HEK293 (cell line): Measurements from ENCODE around the gene DCUN1D3.

Experiments used
- HOXC10 ChIP-seq: sonication (generic); formaldehyde crosslinking; IDR thresholded peaks from 2 replicates; pipeline ENCODE4 v1.8.1; 2023; ENCODE audit warnings: mild to moderate bottlenecking, missing genetic modification reagents
- ZBTB17 ChIP-seq: fragments of 450-650 bp; formaldehyde crosslinking; IDR thresholded peaks from 2 replicates; pipeline ENCODE4 v1.5.1; 2016; ENCODE audit warnings: missing biosample characterization, missing genetic modification characterization
- ZFP37 ChIP-seq: fragments of 450-650 bp; formaldehyde crosslinking; IDR thresholded peaks from 2 replicates; pipeline ENCODE4 v1.5.1; 2016; ENCODE audit warnings: missing biosample characterization, missing genetic modification characterization
- ZNF211 ChIP-seq: fragments of 450-650 bp; formaldehyde crosslinking; IDR thresholded peaks from 2 replicates; pipeline ENCODE4 v1.5.1; 2016; ENCODE audit warnings: low read depth, missing biosample characterization, missing genetic modification characterization
- ZNF214 ChIP-seq: fragments of 450-650 bp; formaldehyde crosslinking; IDR thresholded peaks from 2 replicates; pipeline ENCODE4 v1.5.1; 2017; ENCODE audit warnings: missing biosample characterization, mild to moderate bottlenecking, missing genetic modification characterization, borderline replicate concordance
- ZNF221 ChIP-seq: fragments of 450-650 bp; formaldehyde crosslinking; IDR thresholded peaks from 2 replicates; pipeline ENCODE4 v1.5.1; 2017; ENCODE audit warnings: missing biosample characterization, missing genetic modification characterization, borderline replicate concordance
- ZNF274 ChIP-seq, 2 experiments: fragments of 200-500 bp in 1 of 2; fragments of 450-650 bp in 1 of 2; sonication (Bioruptor generic) in 1 of 2; formaldehyde crosslinking in 1 of 2; IDR thresholded peaks; 2 replicates each; pipeline versions ENCODE4 v1.5.1 to v1.6.1; 2014 to 2016; ENCODE audit warnings: borderline replicate concordance in 1 of 2, inconsistent platforms in 1 of 2, low read length in 1 of 2, missing biosample characterization in 1 of 2, missing genetic modification characterization in 1 of 2
- ZNF302 ChIP-seq: fragments of 450-650 bp; formaldehyde crosslinking; IDR thresholded peaks from 2 replicates; pipeline ENCODE4 v1.5.1; 2016; ENCODE audit warnings: missing biosample characterization, missing genetic modification characterization, low read depth
- ZNF311 ChIP-seq: fragments of 450-650 bp; formaldehyde crosslinking; IDR thresholded peaks from 2 replicates; pipeline ENCODE4 v1.5.1; 2017; ENCODE audit warnings: missing biosample characterization, missing genetic modification characterization, borderline replicate concordance
- ZNF530 ChIP-seq: fragments of 450-650 bp; formaldehyde crosslinking; IDR thresholded peaks from 2 replicates; pipeline ENCODE4 v1.5.1; 2016; ENCODE audit warnings: low read depth, missing biosample characterization, missing genetic modification characterization
- TF ChIP-seq, protein P1 (sequence below): fragments of 450-650 bp; formaldehyde crosslinking; IDR thresholded peaks from 2 replicates; pipeline ENCODE4 v1.5.1; 2016; ENCODE audit warnings: missing biosample characterization, missing genetic modification characterization
- TF ChIP-seq, protein P2 (sequence below): fragments of 450-650 bp; formaldehyde crosslinking; optimal IDR thresholded peaks from 2 replicates; pipeline ENCODE3; 2016; ENCODE audit warnings: missing biosample characterization, mild to moderate bottlenecking, missing genetic modification characterization

DNA sequence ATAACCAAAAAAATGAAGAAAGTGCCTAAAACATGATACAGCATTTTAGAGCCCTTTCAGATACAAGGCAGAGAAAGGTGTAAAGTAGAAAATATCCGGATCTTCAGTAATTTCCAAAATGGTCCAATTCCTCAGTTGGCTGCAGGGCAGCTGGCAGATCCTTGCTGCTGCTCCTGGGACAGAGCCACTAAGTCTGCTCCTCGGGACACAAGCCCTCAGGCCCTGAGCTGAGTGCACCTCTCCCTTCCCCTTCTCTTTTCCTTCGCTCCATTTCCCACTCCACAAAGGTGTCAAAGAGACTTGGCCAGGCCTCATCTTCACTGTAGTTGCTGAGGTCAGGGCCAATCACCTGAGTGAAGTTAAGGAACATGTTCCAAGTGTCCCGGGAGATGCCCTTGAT lies 40.5 kb downstream of the DCUN1D3 start:
- TF ChIP-seq ZNF311 (tag by site-specific recombination) = no peak
- no peak for TF ChIP-seq ZNF221 (tag by site-specific recombination)
- TF ChIP-seq ZFP37 (tag by site-specific recombination) = no peak
- TF ChIP-seq ZNF274 (IDR thresholded peaks at IDR 0.05; ENCODE audit: low read length) = no peak
- no peak for TF ChIP-seq ZNF274 (tag by site-specific recombination; IDR thresholded peaks at IDR 0.05; ENCODE audit: borderline replicate concordance)
- TF ChIP-seq, protein P1, sequence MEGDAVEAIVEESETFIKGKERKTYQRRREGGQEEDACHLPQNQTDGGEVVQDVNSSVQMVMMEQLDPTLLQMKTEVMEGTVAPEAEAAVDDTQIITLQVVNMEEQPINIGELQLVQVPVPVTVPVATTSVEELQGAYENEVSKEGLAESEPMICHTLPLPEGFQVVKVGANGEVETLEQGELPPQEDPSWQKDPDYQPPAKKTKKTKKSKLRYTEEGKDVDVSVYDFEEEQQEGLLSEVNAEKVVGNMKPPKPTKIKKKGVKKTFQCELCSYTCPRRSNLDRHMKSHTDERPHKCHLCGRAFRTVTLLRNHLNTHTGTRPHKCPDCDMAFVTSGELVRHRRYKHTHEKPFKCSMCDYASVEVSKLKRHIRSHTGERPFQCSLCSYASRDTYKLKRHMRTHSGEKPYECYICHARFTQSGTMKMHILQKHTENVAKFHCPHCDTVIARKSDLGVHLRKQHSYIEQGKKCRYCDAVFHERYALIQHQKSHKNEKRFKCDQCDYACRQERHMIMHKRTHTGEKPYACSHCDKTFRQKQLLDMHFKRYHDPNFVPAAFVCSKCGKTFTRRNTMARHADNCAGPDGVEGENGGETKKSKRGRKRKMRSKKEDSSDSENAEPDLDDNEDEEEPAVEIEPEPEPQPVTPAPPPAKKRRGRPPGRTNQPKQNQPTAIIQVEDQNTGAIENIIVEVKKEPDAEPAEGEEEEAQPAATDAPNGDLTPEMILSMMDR = no peak
- no peak for TF ChIP-seq ZNF302 (tag by site-specific recombination)
- TF ChIP-seq ZNF211 (tag by site-specific recombination) = no peak
- TF ChIP-seq HOXC10 (CRISPR knock-in tag) = no peak
- no peak for TF ChIP-seq ZNF214 (tag by site-specific recombination)
- TF ChIP-seq ZNF530 (tag by site-specific recombination) = no peak
- TF ChIP-seq, protein P2, sequence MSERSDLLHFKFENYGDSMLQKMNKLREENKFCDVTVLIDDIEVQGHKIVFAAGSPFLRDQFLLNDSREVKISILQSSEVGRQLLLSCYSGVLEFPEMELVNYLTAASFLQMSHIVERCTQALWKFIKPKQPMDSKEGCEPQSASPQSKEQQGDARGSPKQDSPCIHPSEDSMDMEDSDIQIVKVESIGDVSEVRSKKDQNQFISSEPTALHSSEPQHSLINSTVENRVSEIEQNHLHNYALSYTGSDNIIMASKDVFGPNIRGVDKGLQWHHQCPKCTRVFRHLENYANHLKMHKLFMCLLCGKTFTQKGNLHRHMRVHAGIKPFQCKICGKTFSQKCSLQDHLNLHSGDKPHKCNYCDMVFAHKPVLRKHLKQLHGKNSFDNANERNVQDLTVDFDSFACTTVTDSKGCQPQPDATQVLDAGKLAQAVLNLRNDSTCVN (tag by site-specific recombination) = no peak
- TF ChIP-seq ZBTB17 (tag by site-specific recombination) = no peak
